GM12873 (cell line): ENCODE results near the gene DCN.

Experiments
- TF ChIP-seq, protein P1 (sequence below): IDR thresholded peaks from 2 replicates; pipeline ENCODE4 v1.5.1; 2012; ENCODE audit warnings: low read depth, mild to moderate bottlenecking, moderate library complexity, low read length, control low read depth; ENCODE audit not compliant: insufficient read depth; ENCODE audit errors: missing control alignments

The DCN gene

GRCh38 chr12:91219511-91219910 is 36.9 kb upstream of the DCN start:
- TF ChIP-seq, protein P1, sequence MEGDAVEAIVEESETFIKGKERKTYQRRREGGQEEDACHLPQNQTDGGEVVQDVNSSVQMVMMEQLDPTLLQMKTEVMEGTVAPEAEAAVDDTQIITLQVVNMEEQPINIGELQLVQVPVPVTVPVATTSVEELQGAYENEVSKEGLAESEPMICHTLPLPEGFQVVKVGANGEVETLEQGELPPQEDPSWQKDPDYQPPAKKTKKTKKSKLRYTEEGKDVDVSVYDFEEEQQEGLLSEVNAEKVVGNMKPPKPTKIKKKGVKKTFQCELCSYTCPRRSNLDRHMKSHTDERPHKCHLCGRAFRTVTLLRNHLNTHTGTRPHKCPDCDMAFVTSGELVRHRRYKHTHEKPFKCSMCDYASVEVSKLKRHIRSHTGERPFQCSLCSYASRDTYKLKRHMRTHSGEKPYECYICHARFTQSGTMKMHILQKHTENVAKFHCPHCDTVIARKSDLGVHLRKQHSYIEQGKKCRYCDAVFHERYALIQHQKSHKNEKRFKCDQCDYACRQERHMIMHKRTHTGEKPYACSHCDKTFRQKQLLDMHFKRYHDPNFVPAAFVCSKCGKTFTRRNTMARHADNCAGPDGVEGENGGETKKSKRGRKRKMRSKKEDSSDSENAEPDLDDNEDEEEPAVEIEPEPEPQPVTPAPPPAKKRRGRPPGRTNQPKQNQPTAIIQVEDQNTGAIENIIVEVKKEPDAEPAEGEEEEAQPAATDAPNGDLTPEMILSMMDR: no peak

GRCh38 chr12:91216871-91217270 is 34.3 kb upstream of the DCN start:
- TF ChIP-seq, protein P1: no peak

- TF ChIP-seq, protein P1: no peak
These were observed 33.4 kb upstream of the DCN start for GRCh38 chr12:91215940-91216454.

DNA sequence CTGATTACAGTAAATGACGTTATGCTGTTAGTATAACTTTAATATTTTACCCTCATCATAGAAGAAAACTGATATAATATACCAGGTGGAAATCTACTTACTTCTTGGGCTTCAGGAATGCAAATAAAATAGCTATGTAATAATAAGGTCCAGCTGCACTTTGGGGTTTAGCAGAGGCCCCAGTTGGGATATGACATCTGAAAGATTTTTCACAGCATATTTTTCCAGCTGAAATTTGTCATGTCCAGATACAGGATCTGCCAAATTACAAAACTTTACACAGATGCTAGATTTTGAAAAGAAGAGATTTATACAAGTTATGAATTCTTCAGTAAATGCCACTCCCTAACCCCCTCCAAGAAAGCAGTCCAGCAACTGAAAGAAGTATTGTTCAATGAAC is 29.2 kb upstream of the DCN start:
- TF ChIP-seq, protein P1: no peak

DNA sequence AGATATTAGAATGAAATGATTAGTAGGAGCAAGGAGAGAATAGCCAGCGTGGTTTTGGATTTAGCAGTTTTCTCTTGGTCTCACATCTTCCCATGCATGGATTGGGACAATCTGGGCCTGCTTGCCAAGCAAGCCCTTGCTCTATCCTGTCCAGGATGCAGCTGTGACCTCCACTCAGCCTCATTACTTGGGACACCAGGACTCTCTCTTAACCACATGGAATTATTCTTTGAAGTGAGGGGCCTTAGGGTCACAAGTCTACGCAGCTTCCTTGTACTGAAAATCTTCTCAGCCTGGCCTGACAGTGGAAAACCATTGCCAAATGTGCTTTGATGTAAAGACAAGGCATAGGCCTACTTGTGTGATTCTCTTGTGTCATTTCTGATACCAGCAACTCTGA is 28.0 kb upstream of the DCN start:
- TF ChIP-seq, protein P1: no peak

DNA sequence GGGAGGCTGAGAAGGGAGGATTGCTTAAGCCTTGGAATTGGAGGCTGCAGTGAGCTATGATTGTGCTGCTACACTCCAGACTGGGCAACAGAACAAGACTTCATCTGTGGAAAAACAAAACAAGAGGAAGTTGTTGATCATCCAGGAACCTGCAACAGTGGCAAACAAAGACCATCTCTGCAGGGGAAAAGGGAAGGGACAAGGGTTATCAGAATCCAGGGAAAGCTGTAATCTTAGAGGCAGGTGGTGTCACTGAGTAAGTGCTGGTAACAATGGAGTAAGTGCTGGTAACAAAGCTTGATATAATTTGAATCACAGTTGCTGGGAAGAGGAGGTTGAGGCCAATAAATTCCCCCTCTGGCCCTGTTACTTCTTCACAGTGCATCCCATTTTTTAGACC is 27.5 kb upstream of the DCN start:
- TF ChIP-seq, protein P1: no peak

- TF ChIP-seq, protein P1: no peak
These were observed 23.2 kb upstream of the DCN start for GRCh38 chr12:91205811-91206210.

DNA sequence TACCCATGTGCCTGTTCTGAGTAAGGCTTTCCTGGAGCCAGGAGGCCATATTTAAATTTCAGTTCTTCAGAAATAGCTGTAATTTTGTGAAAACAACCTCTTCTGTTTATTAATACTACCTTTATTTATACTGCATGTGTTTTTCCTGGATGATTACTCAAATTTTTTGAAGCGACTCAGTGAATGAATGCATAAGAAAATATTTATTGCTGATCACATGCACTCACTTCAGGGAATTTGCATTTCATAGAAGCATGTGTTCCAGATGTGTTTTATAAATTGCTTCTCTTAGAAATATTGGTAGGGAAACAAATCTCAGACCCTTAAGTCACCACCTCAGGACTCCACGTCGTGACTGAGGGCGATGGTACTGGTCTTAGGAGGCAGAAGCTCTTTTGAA is 21.8 kb upstream of the DCN start:
- TF ChIP-seq, protein P1: no peak
